ENCODE measurements around the gene EXOSC10. TPM values are rescaled to one million over a fixed set of nuclear protein-coding genes. Genes with fewer than 3 reads are reported as not detected.
"Not testable (repeated sequence)": the region's sequence is repeated elsewhere in the genome, so short reads cannot be mapped to it uniquely, and the experiment has no call there.

The EXOSC10 gene
- polyA plus RNA-seq, 1 experiment: 72.1 TPM

GRCh38 chr1:11067716-11068599 lies 31.7 kb downstream of the EXOSC10 start:
- no peak for DNase-seq (ENCODE audit: low read depth)
- Histone ChIP-seq H3K36me3 (ENCODE audit: control insufficient read depth, insufficient read depth, low read length) (peaks cover 47% of the 10 kb centered on the region), H3K4me3 (ENCODE audit: low read depth, low read length) (no peak overlapping the region), H3K27me3 (ENCODE audit: control insufficient read depth, insufficient read depth, low read length) (no peaks in the 10 kb centered on the region)
- TF ChIP-seq CTCF (IDR thresholded peaks at IDR 0.05; ENCODE audit: insufficient read depth, low read depth, low read length): no peak
- POLR2A ChIA-PET: no interaction called here
- CTCF ChIA-PET: interaction anchor here (1.8 kb wide), 1 partner anchor 30 kb away, joined by 6 read pairs; no protein-coding TSS in a partner anchor

- POLR2A ChIA-PET: no interaction called here
- TF ChIP-seq CTCF (IDR thresholded peaks at IDR 0.05; ENCODE audit: insufficient read depth, low read depth, low read length): no peak
- H3K27me3 ChIP-seq (ENCODE audit: control insufficient read depth, insufficient read depth, low read length): no peaks in the 10 kb centered on the region
- H3K4me3 ChIP-seq (ENCODE audit: low read depth, low read length): no peak overlapping the region
- H3K36me3 ChIP-seq (ENCODE audit: control insufficient read depth, insufficient read depth, low read length): peaks cover 34% of the 10 kb centered on the region
- no peak for DNase-seq (ENCODE audit: low read depth)
- CTCF ChIA-PET: interaction anchor here (0.7 to 1.8 kb wide), 4 partner anchors 28 to 450 kb away, joined by 3 to 6 read pairs (median 4); no protein-coding TSS in a partner anchor
These were observed 33.9 kb downstream of the EXOSC10 start for GRCh38 chr1:11065796-11066195.

GRCh38 chr1:11064942-11065341 lies 34.7 kb downstream of the EXOSC10 start:
- no peak for TF ChIP-seq CTCF (IDR thresholded peaks at IDR 0.05; ENCODE audit: insufficient read depth, low read depth, low read length)
- POLR2A ChIA-PET: no interaction called here
- no peak for DNase-seq (ENCODE audit: low read depth)
- CTCF ChIA-PET: interaction anchor here (0.6 to 0.8 kb wide), 2 partner anchors 28 to 119 kb away, joined by 3 read pairs; no protein-coding TSS in a partner anchor
- H3K27me3 ChIP-seq (ENCODE audit: control insufficient read depth, insufficient read depth, low read length): no peaks in the 10 kb centered on the region
- no peak overlapping the region for H3K4me3 ChIP-seq (ENCODE audit: low read depth, low read length)
- peaks cover 31% of the 10 kb centered on the region for H3K36me3 ChIP-seq (ENCODE audit: control insufficient read depth, insufficient read depth, low read length)

GRCh38 chr1:11063937-11064537 lies 35.6 kb downstream of the EXOSC10 start:
- POLR2A ChIA-PET; DNase-seq (ENCODE audit: low read depth); H3K4me3 ChIP-seq (ENCODE audit: low read depth, low read length); H3K27me3 ChIP-seq (ENCODE audit: control insufficient read depth, insufficient read depth, low read length): not testable (repeated sequence)
- CTCF ChIA-PET: interaction anchor here (1.5 kb wide), 1 partner anchor 177 kb away, joined by 3 read pairs; no protein-coding TSS in a partner anchor
- H3K36me3 ChIP-seq (ENCODE audit: control insufficient read depth, insufficient read depth, low read length): peaks cover 28% of the 10 kb centered on the region

GRCh38 chr1:11062965-11063401 lies 36.7 kb downstream of the EXOSC10 start:
- H3K4me3 ChIP-seq (ENCODE audit: low read depth, low read length): no peak overlapping the region
- H3K27me3 ChIP-seq (ENCODE audit: control insufficient read depth, insufficient read depth, low read length): no peaks in the 10 kb centered on the region
- peaks cover 21% of the 10 kb centered on the region for H3K36me3 ChIP-seq (ENCODE audit: control insufficient read depth, insufficient read depth, low read length)
- CTCF ChIA-PET: interaction anchor here (0.6 to 3.6 kb wide), 3 partner anchors 25 to 604 kb away, joined by 3 to 17 read pairs (median 4); no protein-coding TSS in a partner anchor
- POLR2A ChIA-PET: interaction anchor here (0.7 kb wide), 1 partner anchor 36 kb away, joined by 11 read pairs; no protein-coding TSS in a partner anchor
- TF ChIP-seq CTCF (IDR thresholded peaks at IDR 0.05; ENCODE audit: insufficient read depth, low read depth, low read length): no peak
- no peak for DNase-seq (ENCODE audit: low read depth)

Data from BJ (cell line).